Endothelial cell of umbilical vein (primary cell): ENCODE data around the gene IL20. TPM values are rescaled to one million over a fixed set of nuclear protein-coding genes. Genes with fewer than 3 reads are reported as not detected.

Experiments used
- BruUV-seq: library from RNA; stranded (reverse); fragments of 400-500 nt; replicated peaks from 2 replicates; lab custom pipeline; 2021; lab: Mats Ljungman, UMichigan
- CTCF ChIA-PET: fragments of 300-600, 350-600 bp; sonication (Branson Sonifier 250); formaldehyde crosslinking; loops from one replicate; lab custom pipeline; 2021; ENCODE audit warnings: antibody characterized with exemption, inconsistent platforms; lab: Charles Lee
- POLR2A ChIA-PET: fragments of 300-600, 350-600 bp; sonication (Branson Sonifier 250); formaldehyde crosslinking; loops from one replicate; lab custom pipeline; 2021; ENCODE audit warnings: antibody characterized with exemption, inconsistent platforms; lab: Charles Lee
- DNase-seq: peaks from one replicate; pipeline ENCODE4 v3.0.0-alpha.2; 2011; ENCODE audit warnings: low read depth, low spot score
- FAIRE-seq: peaks from 2 replicates; lab custom pipeline; 2011; peaks lifted over from hg19 to GRCh38; lab: Jason Lieb, UNC
- H2AFZ ChIP-seq: 2 replicates; pipeline ENCODE4 v1.6.0; 2012; ENCODE audit warnings: low read depth, low read length, control low read depth, inconsistent platforms
- H3K27ac ChIP-seq: 2 replicates; pipeline ENCODE4 v1.5.1; 2011; ENCODE audit warnings: low read depth, mild to moderate bottlenecking, control low read depth, low read length, moderate library complexity; ENCODE audit not compliant: insufficient read depth
- H3K27me3 ChIP-seq, 2 experiments: 2 replicates each; pipeline versions ENCODE4 v1.6.0 to v1.6.1; 2011; ENCODE audit warnings: low read length in 2 of 2, mixed read lengths in 1 of 2; ENCODE audit not compliant: control insufficient read depth in 2 of 2, insufficient read depth in 2 of 2
- H3K36me3 ChIP-seq, 2 experiments: 2 replicates in 1 of 2; 3 replicates in 1 of 2; pipeline ENCODE4 v1.5.1; 2011; ENCODE audit warnings: low read length in 2 of 2, mild to moderate bottlenecking in 1 of 2, moderate library complexity in 1 of 2; ENCODE audit not compliant: control insufficient read depth in 2 of 2, insufficient read depth in 2 of 2; ENCODE audit errors: extremely low read depth in 1 of 2
- H3K4me1 ChIP-seq: 3 replicates; pipeline ENCODE4 v1.5.1; 2011; ENCODE audit warnings: mild to moderate bottlenecking, low read length; ENCODE audit not compliant: control insufficient read depth, insufficient read depth; ENCODE audit errors: extremely low read depth
- H3K4me2 ChIP-seq: 2 replicates; pipeline ENCODE4 v1.6.1; 2011; ENCODE audit warnings: low read length, control low read depth, mixed read lengths; ENCODE audit not compliant: insufficient read depth
- H3K4me3 ChIP-seq, 3 experiments: fragments of 200-600 bp in 1 of 3; sonication (generic), shearing (Covaris generic) in 1 of 3; replicated peaks in 1 of 3; 2 replicates each; pipeline ENCODE4 v1.5.1; 2011 to 2016; ENCODE audit warnings: control low read depth in 3 of 3, low read length in 3 of 3, mild to moderate bottlenecking in 2 of 3, inconsistent platforms in 1 of 3, low read depth in 1 of 3, moderate library complexity in 1 of 3; ENCODE audit not compliant: insufficient read depth in 1 of 3
- H3K79me2 ChIP-seq: 2 replicates; pipeline ENCODE4 v1.6.0; 2012; ENCODE audit warnings: low read length, inconsistent platforms; ENCODE audit not compliant: control insufficient read depth, insufficient read depth
- H3K9ac ChIP-seq: replicated peaks from 2 replicates; pipeline ENCODE3; 2011; ENCODE audit warnings: low read length, control low read depth; ENCODE audit not compliant: insufficient read depth; ENCODE audit errors: extremely low read depth
- H3K9me1 ChIP-seq: replicated peaks from 3 replicates; pipeline ENCODE4 v1.6.0; 2011; ENCODE audit warnings: mild to moderate bottlenecking, low read length; ENCODE audit not compliant: control insufficient read depth, insufficient read depth; ENCODE audit errors: extremely low read depth
- H3K9me3 ChIP-seq: replicated peaks from 2 replicates; pipeline ENCODE4 v1.5.1; 2012; ENCODE audit warnings: low read length, inconsistent platforms; ENCODE audit not compliant: control insufficient read depth, insufficient read depth
- H4K20me1 ChIP-seq: replicated peaks from 2 replicates; pipeline ENCODE3; 2011; ENCODE audit warnings: mild to moderate bottlenecking, low read length; ENCODE audit not compliant: control insufficient read depth, insufficient read depth; ENCODE audit errors: extremely low read depth
- CTCF ChIP-seq, 2 donors: IDR thresholded peaks; 1 replicate in 1 of 2; 2 replicates in 1 of 2; pipeline ENCODE4 v1.5.1; 2011; ENCODE audit warnings: low read length in 2 of 2, mild to moderate bottlenecking in 2 of 2, moderate library complexity in 2 of 2, control low read depth in 1 of 2, inconsistent platforms in 1 of 2, low read depth in 1 of 2; ENCODE audit not compliant: insufficient read depth in 1 of 2; ENCODE audit errors: extremely low read depth in 1 of 2
- EZH2 ChIP-seq: IDR thresholded peaks from 2 replicates; pipeline ENCODE4 v1.6.1; 2012; ENCODE audit warnings: borderline replicate concordance, low read depth, mild to moderate bottlenecking, moderate library complexity, low read length, inconsistent platforms; ENCODE audit not compliant: severe bottlenecking
- FOS ChIP-seq: IDR thresholded peaks from 2 replicates; pipeline ENCODE4 v1.6.1; 2011; ENCODE audit warnings: mild to moderate bottlenecking, low read length, moderate library complexity, borderline replicate concordance; ENCODE audit not compliant: insufficient read depth
- GATA2 ChIP-seq: IDR thresholded peaks from 2 replicates; pipeline ENCODE4 v1.7.0; 2011; ENCODE audit warnings: low read depth, mild to moderate bottlenecking, moderate library complexity, mixed read lengths, low read length; ENCODE audit not compliant: insufficient read length, insufficient read depth
- JUN ChIP-seq: IDR thresholded peaks from 2 replicates; pipeline ENCODE4 v1.6.1; 2011; ENCODE audit warnings: borderline replicate concordance, low read depth; ENCODE audit not compliant: insufficient read length, insufficient read depth
- MAX ChIP-seq: IDR thresholded peaks from 2 replicates; pipeline ENCODE4 v1.6.1; 2011; ENCODE audit not compliant: insufficient read depth, insufficient read length
- MYC ChIP-seq: IDR thresholded peaks from one replicate; pipeline ENCODE4 v1.6.1; 2011; ENCODE audit warnings: mild to moderate bottlenecking, low read depth, low read length
- POLR2A ChIP-seq: IDR thresholded peaks from 2 replicates; pipeline ENCODE4 v1.6.1; 2012; ENCODE audit warnings: low read depth, mild to moderate bottlenecking, control low read depth, low read length
- POLR2AphosphoS5 ChIP-seq: IDR thresholded peaks from 2 replicates; pipeline ENCODE4 v1.6.1; 2012; ENCODE audit warnings: low read depth, mild to moderate bottlenecking, control low read depth, low read length, moderate library complexity; ENCODE audit not compliant: insufficient read depth
- dilution Hi-C: fragments of 300-500 bp; cut with MboI; formaldehyde crosslinking; loops from one replicate; pipeline ENCODE4 v1.15.0; 2019; ENCODE audit warnings: low sequenced_read_pairs; ENCODE audit not compliant: extremely low pct_ligation_motif_present
- intact Hi-C: fragments of 100-400 bp; cut with micrococcal nuclease; formaldehyde crosslinking; loops from one replicate; pipeline ENCODE4 v1.10.0; 2022
- polyA plus RNA-seq, 4 experiments: library from polyadenylated mRNA; depleted of rRNA in 3 of 4; stranded (reverse) in 3 of 4; unstranded in 1 of 4; fragments of >200 nt; gene quantifications; 2 replicates each; pipeline versions ENCODE4 v1.2.1 to v1.2.3, GENCODE V29; 2011 to 2012; ENCODE audit warnings: missing spikeins in 1 of 4
- total RNA-seq: library from RNA; stranded (reverse); gene quantifications from 2 replicates; pipeline ENCODE4 v1.2.3, GENCODE V29; 2021

Gene IL20
- total and polyA plus RNA-seq, 2 donors (not counting 3 experiments of a cell fraction or from before 2014, with no cell fraction given), result not detected

GRCh38 chr1:206899717-206900116 lies 34.3 kb downstream of the IL20 start:
- DNase-seq, result no peak
- Histone ChIP-seq H3K4me3 (no peak overlapping the region), H3K27ac (no peak overlapping the region), H4K20me1 (no peaks in the 10 kb centered on the region), H3K27me3 (peaks cover 3 to 5% of the 10 kb centered on the region in 2 experiments), H3K4me1 (no peaks in the 10 kb centered on the region), H3K9ac (no peak overlapping the region), H3K36me3 (no peaks in the 10 kb centered on the region), H3K9me3 (no peaks in the 10 kb centered on the region), H2AFZ (no peak overlapping the region), H3K4me2 (no peak overlapping the region), H3K79me2 (no peaks in the 10 kb centered on the region), H3K9me1 (no peaks in the 10 kb centered on the region)
- ChIA-PET POLR2A (no interaction called here), CTCF (interaction anchor here (4.2 kb wide), 1 partner anchor 12 kb away, joined by 21 read pairs; no protein-coding TSS in a partner anchor)
- TF ChIP-seq JUN, result no peak
- TF ChIP-seq POLR2AphosphoS5, result no peak
- no peak for TF ChIP-seq EZH2
- TF ChIP-seq FOS, result no peak
- no peak for TF ChIP-seq POLR2A
- TF ChIP-seq GATA2, result no peak
- TF ChIP-seq MYC, result no peak
- TF ChIP-seq MAX, result no peak
- TF ChIP-seq CTCF (IDR thresholded peaks at IDR 0.05; ENCODE audit: extremely low read depth in 1 of 2, insufficient read depth in 1 of 2, low read depth in 1 of 2, low read length in 2 of 2), result no peak
- no peak for FAIRE-seq
- intact Hi-C loops, result no loop called here
- dilution Hi-C loops, result no loop called here
- no TSS peak for BruUV-seq
